ENCODE measurements around the gene FABP3. TPM values are rescaled to one million over a fixed set of nuclear protein-coding genes. Genes with fewer than 3 reads are reported as not detected.
A peak's percentile ranks its signal among the peaks of the same experiment; 100 is the strongest.

FABP3 gene
- polyA plus RNA-seq, 1 donor from 2014 or later: 7.1 TPM

- no peak overlapping the region for H3K4me2 ChIP-seq (ENCODE audit: low read length)
- no peaks in the 10 kb centered on the region for H3K36me3 ChIP-seq (ENCODE audit: insufficient read depth, low read length)
- no peaks in the 10 kb centered on the region for H3F3A ChIP-seq (ENCODE audit: insufficient read depth, low read length, poor library complexity, severe bottlenecking)
- H4K20me1 ChIP-seq (ENCODE audit: insufficient read depth): no peaks in the 10 kb centered on the region
- no peak overlapping the region for H2AFZ ChIP-seq (ENCODE audit: low read depth, low read length)
- H3K4me3 ChIP-seq (ENCODE audit: low read length): no peak overlapping the region
- no peak overlapping the region for H3K9ac ChIP-seq (ENCODE audit: low read length)
- TF ChIP-seq SMC3 (conservative IDR thresholded peaks at IDR 0.05; ENCODE audit: poor library complexity) (no peak), RAD21 (conservative IDR thresholded peaks at IDR 0.05) (no peak), EP300 (conservative IDR thresholded peaks at IDR 0.05; ENCODE audit: poor library complexity, severe bottlenecking) (no peak), MXI1 (conservative IDR thresholded peaks at IDR 0.05; ENCODE audit: poor library complexity, severe bottlenecking) (no peak), EZH2 (IDR thresholded peaks at IDR 0.05; ENCODE audit: borderline replicate concordance, insufficient read depth, low read length, poor library complexity, severe bottlenecking) (no peak), TAF1 (IDR thresholded peaks at IDR 0.05; ENCODE audit: low read depth) (no peak), POLR2AphosphoS5 (IDR thresholded peaks at IDR 0.05) (no peak)
- TF ChIP-seq, protein P1, sequence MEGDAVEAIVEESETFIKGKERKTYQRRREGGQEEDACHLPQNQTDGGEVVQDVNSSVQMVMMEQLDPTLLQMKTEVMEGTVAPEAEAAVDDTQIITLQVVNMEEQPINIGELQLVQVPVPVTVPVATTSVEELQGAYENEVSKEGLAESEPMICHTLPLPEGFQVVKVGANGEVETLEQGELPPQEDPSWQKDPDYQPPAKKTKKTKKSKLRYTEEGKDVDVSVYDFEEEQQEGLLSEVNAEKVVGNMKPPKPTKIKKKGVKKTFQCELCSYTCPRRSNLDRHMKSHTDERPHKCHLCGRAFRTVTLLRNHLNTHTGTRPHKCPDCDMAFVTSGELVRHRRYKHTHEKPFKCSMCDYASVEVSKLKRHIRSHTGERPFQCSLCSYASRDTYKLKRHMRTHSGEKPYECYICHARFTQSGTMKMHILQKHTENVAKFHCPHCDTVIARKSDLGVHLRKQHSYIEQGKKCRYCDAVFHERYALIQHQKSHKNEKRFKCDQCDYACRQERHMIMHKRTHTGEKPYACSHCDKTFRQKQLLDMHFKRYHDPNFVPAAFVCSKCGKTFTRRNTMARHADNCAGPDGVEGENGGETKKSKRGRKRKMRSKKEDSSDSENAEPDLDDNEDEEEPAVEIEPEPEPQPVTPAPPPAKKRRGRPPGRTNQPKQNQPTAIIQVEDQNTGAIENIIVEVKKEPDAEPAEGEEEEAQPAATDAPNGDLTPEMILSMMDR (IDR thresholded peaks at IDR 0.05; ENCODE audit: poor library complexity, severe bottlenecking): no peak
- TF ChIP-seq, protein P2, sequence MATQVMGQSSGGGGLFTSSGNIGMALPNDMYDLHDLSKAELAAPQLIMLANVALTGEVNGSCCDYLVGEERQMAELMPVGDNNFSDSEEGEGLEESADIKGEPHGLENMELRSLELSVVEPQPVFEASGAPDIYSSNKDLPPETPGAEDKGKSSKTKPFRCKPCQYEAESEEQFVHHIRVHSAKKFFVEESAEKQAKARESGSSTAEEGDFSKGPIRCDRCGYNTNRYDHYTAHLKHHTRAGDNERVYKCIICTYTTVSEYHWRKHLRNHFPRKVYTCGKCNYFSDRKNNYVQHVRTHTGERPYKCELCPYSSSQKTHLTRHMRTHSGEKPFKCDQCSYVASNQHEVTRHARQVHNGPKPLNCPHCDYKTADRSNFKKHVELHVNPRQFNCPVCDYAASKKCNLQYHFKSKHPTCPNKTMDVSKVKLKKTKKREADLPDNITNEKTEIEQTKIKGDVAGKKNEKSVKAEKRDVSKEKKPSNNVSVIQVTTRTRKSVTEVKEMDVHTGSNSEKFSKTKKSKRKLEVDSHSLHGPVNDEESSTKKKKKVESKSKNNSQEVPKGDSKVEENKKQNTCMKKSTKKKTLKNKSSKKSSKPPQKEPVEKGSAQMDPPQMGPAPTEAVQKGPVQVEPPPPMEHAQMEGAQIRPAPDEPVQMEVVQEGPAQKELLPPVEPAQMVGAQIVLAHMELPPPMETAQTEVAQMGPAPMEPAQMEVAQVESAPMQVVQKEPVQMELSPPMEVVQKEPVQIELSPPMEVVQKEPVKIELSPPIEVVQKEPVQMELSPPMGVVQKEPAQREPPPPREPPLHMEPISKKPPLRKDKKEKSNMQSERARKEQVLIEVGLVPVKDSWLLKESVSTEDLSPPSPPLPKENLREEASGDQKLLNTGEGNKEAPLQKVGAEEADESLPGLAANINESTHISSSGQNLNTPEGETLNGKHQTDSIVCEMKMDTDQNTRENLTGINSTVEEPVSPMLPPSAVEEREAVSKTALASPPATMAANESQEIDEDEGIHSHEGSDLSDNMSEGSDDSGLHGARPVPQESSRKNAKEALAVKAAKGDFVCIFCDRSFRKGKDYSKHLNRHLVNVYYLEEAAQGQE (IDR thresholded peaks at IDR 0.05; ENCODE audit: borderline replicate concordance): no peak
- H3K79me2 ChIP-seq (replicated peaks; ENCODE audit: insufficient read depth, low read length): no peaks in the 10 kb centered on the region
- H3K27me3 ChIP-seq (ENCODE audit: insufficient read depth, low read depth, low read length): no peaks in the 10 kb centered on the region
- H3K9me3 ChIP-seq (ENCODE audit: low read length): no peaks in the 10 kb centered on the region
- H3K27ac ChIP-seq (ENCODE audit: low read length): no peak overlapping the region
- no peaks in the 10 kb centered on the region for H3K9me2 ChIP-seq (ENCODE audit: insufficient read depth, low read length)
Measured at GRCh38 chr1:31327381-31327780, 45.5 kb downstream of the FABP3 start.

GRCh38 chr1:31326461-31326860 is 46.4 kb downstream of the FABP3 start:
- H3K27me3 ChIP-seq (ENCODE audit: insufficient read depth, low read depth, low read length): no peaks in the 10 kb centered on the region
- no peak for TF ChIP-seq RAD21 (conservative IDR thresholded peaks at IDR 0.05)
- peak; percentile 76 for TF ChIP-seq EP300 (conservative IDR thresholded peaks at IDR 0.05; ENCODE audit: poor library complexity, severe bottlenecking)
- no peaks in the 10 kb centered on the region for H3K9me3 ChIP-seq (ENCODE audit: low read length)
- no peaks in the 10 kb centered on the region for H3K79me2 ChIP-seq (replicated peaks; ENCODE audit: insufficient read depth, low read length)
- no peaks in the 10 kb centered on the region for H4K20me1 ChIP-seq (ENCODE audit: insufficient read depth)
- no peak overlapping the region for H3K4me3 ChIP-seq (ENCODE audit: low read length)
- no peaks in the 10 kb centered on the region for H3K36me3 ChIP-seq (ENCODE audit: insufficient read depth, low read length)
- H3K4me2 ChIP-seq (ENCODE audit: low read length): no peak overlapping the region
- no peak overlapping the region for H3K9ac ChIP-seq (ENCODE audit: low read length)
- no peak overlapping the region for H2AFZ ChIP-seq (ENCODE audit: low read depth, low read length)
- no peaks in the 10 kb centered on the region for H3K9me2 ChIP-seq (ENCODE audit: insufficient read depth, low read length)
- no peaks in the 10 kb centered on the region for H3F3A ChIP-seq (ENCODE audit: insufficient read depth, low read length, poor library complexity, severe bottlenecking)
- H3K27ac ChIP-seq (ENCODE audit: low read length): peak overlapping the region; percentile 27

DNA sequence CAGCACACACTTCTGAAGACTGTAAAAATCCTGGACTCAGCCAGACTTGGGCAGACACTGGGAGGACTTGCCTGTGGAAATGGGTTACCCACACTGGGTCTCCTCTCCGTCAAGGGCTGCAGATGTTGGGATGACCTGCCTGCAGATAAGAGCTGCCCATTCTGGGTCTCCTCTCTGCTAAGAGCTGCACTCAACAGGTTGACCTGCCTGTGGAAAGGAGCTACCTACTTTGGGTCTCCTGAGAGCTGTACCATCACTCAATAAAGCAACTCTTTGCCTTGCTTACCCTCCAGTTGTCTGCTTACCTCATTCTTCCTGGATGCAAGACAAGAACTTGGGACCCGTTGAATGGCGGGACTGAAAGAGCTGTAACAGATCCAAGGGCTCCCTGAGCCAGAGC is 47.9 kb downstream of the FABP3 start:
- no peak overlapping the region for H2AFZ ChIP-seq (ENCODE audit: low read depth, low read length)
- no peaks in the 10 kb centered on the region for H3K9me3 ChIP-seq (ENCODE audit: low read length)
- no peak overlapping the region for H3K9ac ChIP-seq (ENCODE audit: low read length)
- no peaks in the 10 kb centered on the region for H3F3A ChIP-seq (ENCODE audit: insufficient read depth, low read length, poor library complexity, severe bottlenecking)
- no peak for TF ChIP-seq TAF1 (IDR thresholded peaks at IDR 0.05; ENCODE audit: low read depth)
- no peak for TF ChIP-seq EZH2 (IDR thresholded peaks at IDR 0.05; ENCODE audit: borderline replicate concordance, insufficient read depth, low read length, poor library complexity, severe bottlenecking)
- H3K27ac ChIP-seq (ENCODE audit: low read length): no peak overlapping the region
- no peaks in the 10 kb centered on the region for H4K20me1 ChIP-seq (ENCODE audit: insufficient read depth)
- no peaks in the 10 kb centered on the region for H3K27me3 ChIP-seq (ENCODE audit: insufficient read depth, low read depth, low read length)
- H3K79me2 ChIP-seq (replicated peaks; ENCODE audit: insufficient read depth, low read length): no peaks in the 10 kb centered on the region
- no peak overlapping the region for H3K4me3 ChIP-seq (ENCODE audit: low read length)
- peaks cover 5% of the 10 kb centered on the region for H3K36me3 ChIP-seq (ENCODE audit: insufficient read depth, low read length)
- no peak overlapping the region for H3K4me2 ChIP-seq (ENCODE audit: low read length)
- no peaks in the 10 kb centered on the region for H3K9me2 ChIP-seq (ENCODE audit: insufficient read depth, low read length)
